Measurements from ENCODE around the gene CD207.

DNA sequence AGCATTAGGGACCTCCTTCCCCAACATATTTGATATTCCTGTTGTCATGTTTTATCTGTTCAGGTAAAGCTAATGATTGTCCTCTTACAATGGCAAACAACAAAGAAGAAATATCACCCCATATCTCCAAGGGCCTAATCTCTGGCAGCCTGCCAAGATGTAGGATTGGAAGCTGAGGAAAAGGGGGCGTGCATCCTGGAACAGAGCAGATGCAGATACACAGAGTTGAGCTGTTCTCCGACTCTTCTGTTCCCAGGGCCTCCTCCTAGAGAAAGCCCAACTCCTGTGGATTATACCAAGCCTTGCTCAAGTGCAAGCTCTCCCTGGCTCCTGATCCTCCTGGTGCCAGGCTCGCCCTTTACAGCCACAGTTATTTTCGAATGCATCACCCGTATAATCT, 35.2 kb upstream of the CD207 start:
- TF ChIP-seq POLR2AphosphoS5 (IDR thresholded peaks at IDR 0.05; ENCODE audit: insufficient read depth in 1 of 2, low read depth in 1 of 2) (no peak), POLR2A (IDR thresholded peaks at IDR 0.05) (no peak)
- TF ChIP-seq, protein P1, sequence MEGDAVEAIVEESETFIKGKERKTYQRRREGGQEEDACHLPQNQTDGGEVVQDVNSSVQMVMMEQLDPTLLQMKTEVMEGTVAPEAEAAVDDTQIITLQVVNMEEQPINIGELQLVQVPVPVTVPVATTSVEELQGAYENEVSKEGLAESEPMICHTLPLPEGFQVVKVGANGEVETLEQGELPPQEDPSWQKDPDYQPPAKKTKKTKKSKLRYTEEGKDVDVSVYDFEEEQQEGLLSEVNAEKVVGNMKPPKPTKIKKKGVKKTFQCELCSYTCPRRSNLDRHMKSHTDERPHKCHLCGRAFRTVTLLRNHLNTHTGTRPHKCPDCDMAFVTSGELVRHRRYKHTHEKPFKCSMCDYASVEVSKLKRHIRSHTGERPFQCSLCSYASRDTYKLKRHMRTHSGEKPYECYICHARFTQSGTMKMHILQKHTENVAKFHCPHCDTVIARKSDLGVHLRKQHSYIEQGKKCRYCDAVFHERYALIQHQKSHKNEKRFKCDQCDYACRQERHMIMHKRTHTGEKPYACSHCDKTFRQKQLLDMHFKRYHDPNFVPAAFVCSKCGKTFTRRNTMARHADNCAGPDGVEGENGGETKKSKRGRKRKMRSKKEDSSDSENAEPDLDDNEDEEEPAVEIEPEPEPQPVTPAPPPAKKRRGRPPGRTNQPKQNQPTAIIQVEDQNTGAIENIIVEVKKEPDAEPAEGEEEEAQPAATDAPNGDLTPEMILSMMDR (IDR thresholded peaks at IDR 0.05) = no peak
